ENCODE results near the gene RAC3.

DNA sequence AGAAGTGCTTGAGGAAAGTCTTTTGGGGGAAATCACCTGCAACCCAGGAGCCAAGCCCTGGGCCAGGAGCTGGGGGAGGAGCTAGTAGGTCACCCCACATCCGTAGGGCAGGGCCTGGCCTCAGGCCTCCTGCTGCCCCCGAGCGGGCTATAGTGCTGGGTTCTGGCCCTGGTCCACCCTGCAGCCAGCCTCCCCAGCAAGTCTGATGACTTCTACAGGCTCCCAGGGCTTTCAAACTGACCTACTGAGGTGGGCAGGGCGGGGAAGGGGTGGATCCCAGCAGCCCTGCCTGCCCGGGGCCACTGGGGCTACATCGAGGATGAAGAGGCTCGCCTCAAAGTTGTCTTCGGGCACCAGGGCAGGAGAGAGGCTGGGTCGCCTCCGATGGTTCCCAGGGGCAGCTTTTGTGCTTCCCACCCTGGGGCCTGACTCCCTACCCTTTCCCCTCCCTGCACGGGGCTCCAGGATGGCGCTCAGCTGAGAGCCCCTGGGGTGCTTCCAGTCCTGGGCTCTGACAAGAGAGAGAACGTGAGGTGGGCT, 13.8 kb upstream of the RAC3 start:
- TF ChIP-seq, protein P1, sequence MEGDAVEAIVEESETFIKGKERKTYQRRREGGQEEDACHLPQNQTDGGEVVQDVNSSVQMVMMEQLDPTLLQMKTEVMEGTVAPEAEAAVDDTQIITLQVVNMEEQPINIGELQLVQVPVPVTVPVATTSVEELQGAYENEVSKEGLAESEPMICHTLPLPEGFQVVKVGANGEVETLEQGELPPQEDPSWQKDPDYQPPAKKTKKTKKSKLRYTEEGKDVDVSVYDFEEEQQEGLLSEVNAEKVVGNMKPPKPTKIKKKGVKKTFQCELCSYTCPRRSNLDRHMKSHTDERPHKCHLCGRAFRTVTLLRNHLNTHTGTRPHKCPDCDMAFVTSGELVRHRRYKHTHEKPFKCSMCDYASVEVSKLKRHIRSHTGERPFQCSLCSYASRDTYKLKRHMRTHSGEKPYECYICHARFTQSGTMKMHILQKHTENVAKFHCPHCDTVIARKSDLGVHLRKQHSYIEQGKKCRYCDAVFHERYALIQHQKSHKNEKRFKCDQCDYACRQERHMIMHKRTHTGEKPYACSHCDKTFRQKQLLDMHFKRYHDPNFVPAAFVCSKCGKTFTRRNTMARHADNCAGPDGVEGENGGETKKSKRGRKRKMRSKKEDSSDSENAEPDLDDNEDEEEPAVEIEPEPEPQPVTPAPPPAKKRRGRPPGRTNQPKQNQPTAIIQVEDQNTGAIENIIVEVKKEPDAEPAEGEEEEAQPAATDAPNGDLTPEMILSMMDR (IDR thresholded peaks at IDR 0.05), result no peak
- TF ChIP-seq EP300 (IDR thresholded peaks at IDR 0.05) (no peak), POLR2A (IDR thresholded peaks at IDR 0.05; ENCODE audit: low read depth) (no peak), POLR2AphosphoS5 (IDR thresholded peaks at IDR 0.05) (no peak)

Data from esophagus muscularis mucosa (tissue), 4 donors.